Activated naive CD4-positive, alpha-beta T cell treated with anti-CD3 and anti-CD28 coated beads for 36 hours (primary cell): ENCODE results near the gene ANKRD28. TPM values are rescaled to one million over a fixed set of nuclear protein-coding genes. Genes with fewer than 3 reads are reported as not detected.

Experiments used
- CTCF ChIA-PET: fragments of 350-600 bp; sonication (Branson Sonifier 250); formaldehyde crosslinking; loops from one replicate; lab custom pipeline; 2021; ENCODE audit warnings: antibody characterized with exemption; lab: Charles Lee
- DNase-seq: peaks from one replicate; pipeline ENCODE4 v3.0.0-alpha.2; 2020
- H3K27ac Mint-ChIP-seq: one replicate; pipeline ENCODE4 v1.8.0; 2021; ENCODE audit warnings: mild to moderate bottlenecking, mixed read lengths
- H3K27me3 Mint-ChIP-seq: one replicate; pipeline ENCODE4 v1.8.0; 2021; ENCODE audit warnings: low read depth, mixed read lengths
- H3K36me3 Mint-ChIP-seq: one replicate; pipeline ENCODE4 v1.8.0; 2021; ENCODE audit warnings: low read depth, mixed read lengths
- H3K4me1 Mint-ChIP-seq: one replicate; pipeline ENCODE4 v1.8.0; 2021; ENCODE audit warnings: low read depth, mixed read lengths
- H3K4me3 Mint-ChIP-seq: one replicate; pipeline ENCODE4 v1.8.0; 2021; ENCODE audit warnings: mild to moderate bottlenecking, moderate library complexity, mixed read lengths
- H3K9me3 Mint-ChIP-seq: one replicate; pipeline ENCODE4 v1.8.0; 2021; ENCODE audit warnings: mixed read lengths
- intact Hi-C: fragments of 100-400 bp; cut with micrococcal nuclease; formaldehyde crosslinking; loops from one replicate; pipeline ENCODE4 v1.15.1; 2023
- total RNA-seq, 2 experiments: library from RNA; stranded (reverse); gene quantifications; one replicate each; pipeline ENCODE4 v1.2.3, GENCODE V29; 2021

Gene ANKRD28
- total RNA-seq, 2 experiments from 2014 or later: 21.4 to 23.6 TPM

- no peak for DNase-seq
- CTCF ChIA-PET: interaction anchor here (0.8 to 2.1 kb wide), 5 partner anchors 11 to 396 kb away, joined by 3 to 14 read pairs (median 3); no protein-coding TSS in a partner anchor
- Mint-ChIP-seq H3K27me3 (no peaks in the 10 kb centered on the region), H3K27ac (no peak overlapping the region), H3K36me3 (no peaks in the 10 kb centered on the region), H3K9me3 (no peaks in the 10 kb centered on the region), H3K4me1 (peaks cover 72% of the 10 kb centered on the region), H3K4me3 (no peak overlapping the region)
- intact Hi-C loops: no loop called here
Measured at GRCh38 chr3:15800780-15801179, 3.0 kb upstream of the ANKRD28 start.

GRCh38 chr3:15800327-15800726 lies 2.5 kb upstream of the ANKRD28 start:
- no peak overlapping the region for H3K27ac Mint-ChIP-seq
- H3K9me3 Mint-ChIP-seq: no peaks in the 10 kb centered on the region
- H3K27me3 Mint-ChIP-seq: no peaks in the 10 kb centered on the region
- H3K36me3 Mint-ChIP-seq: no peaks in the 10 kb centered on the region
- no peak for DNase-seq
- CTCF ChIA-PET: interaction anchor here (2.1 kb wide), 1 partner anchor 11 kb away, joined by 14 read pairs; no protein-coding TSS in a partner anchor
- peaks cover 72% of the 10 kb centered on the region for H3K4me1 Mint-ChIP-seq
- H3K4me3 Mint-ChIP-seq: no peak overlapping the region
- intact Hi-C loops: no loop called here

DNA sequence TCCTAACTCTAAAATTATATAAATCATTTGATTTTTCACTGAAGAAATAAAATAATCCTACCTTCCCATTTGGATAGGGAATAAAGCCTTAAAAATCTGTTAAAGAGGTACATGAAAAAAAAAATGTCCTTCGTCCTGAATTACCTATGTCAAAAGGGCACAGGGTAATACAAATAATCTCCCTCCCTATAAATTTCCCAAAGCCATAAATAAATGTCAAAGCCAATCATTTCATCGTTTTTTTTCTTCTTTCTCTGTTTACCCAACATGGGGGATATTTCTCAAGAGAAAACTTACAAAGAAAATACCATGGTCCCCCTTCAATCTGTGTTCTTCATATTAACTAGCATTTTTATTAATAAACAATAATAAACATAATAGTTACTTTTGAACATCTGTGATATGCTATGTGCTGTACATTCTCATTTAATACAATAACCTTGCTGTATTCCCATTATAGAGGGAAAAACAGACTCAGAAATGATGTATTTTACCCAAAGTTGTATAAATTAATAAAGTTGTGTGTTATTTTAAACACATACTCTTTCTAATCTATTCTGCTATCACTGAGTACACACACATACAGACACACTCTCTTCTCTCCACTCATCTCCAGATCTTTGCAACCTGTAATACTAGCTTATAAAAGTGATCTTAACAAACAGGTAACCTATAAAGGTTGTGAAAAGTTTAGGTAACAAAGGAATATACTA lies 910 bp upstream of the ANKRD28 start:
- peaks cover 71% of the 10 kb centered on the region for H3K4me1 Mint-ChIP-seq
- no peak overlapping the region for H3K27ac Mint-ChIP-seq
- no peak for DNase-seq
- intact Hi-C loops: loop anchor here (1.0 to 5.0 kb wide), 2 partner anchors 151 to 531 kb away; no protein-coding TSS in a partner anchor
- H3K4me3 Mint-ChIP-seq: no peak overlapping the region
- H3K27me3 Mint-ChIP-seq: no peaks in the 10 kb centered on the region
- CTCF ChIA-PET: interaction anchor here (0.6 kb wide), 1 partner anchor 66 kb away, joined by 3 read pairs; no protein-coding TSS in a partner anchor
- H3K36me3 Mint-ChIP-seq: peaks cover 2% of the 10 kb centered on the region
- no peaks in the 10 kb centered on the region for H3K9me3 Mint-ChIP-seq

DNA sequence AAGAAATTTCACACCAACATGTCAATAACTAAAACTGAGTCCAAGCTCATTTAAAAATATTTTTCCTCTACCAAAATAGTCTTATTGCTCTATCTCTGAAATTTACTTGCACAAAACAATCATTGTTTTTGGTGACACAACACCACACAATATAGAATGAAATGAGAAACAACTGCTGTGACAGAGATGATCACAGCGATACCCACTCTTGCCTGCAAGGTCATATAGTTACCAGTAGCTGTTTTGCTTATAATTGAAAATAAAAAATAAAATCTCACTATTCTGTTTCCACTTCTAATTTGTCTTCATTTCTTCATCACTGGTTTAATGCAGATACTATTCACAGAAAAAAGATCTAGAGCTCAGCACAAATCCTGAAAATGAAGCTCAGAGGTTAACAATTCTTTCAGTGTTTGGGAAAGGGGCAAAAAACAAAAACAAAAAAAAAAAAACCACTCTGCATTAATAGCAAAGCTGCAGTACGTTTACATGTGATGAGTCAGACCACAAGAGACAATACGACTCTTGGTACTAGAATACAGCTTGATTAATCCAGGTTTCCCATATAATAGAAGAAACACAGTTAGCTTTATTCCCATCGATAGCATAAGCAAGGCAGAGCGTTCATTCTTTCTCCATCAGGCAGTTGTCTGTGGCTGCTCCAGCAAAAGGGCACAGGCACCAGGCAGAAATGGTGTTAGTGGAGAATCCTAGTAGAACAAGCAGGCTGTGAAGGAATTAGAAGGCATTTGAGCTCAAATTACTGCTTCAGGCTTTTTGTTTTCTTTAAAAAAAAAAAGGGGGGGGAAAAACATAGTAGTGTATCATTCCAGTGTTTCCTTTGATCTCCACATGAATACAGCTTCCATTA lies 773 bp downstream of the ANKRD28 start:
- Mint-ChIP-seq H3K36me3 (peaks cover 7% of the 10 kb centered on the region), H3K4me1 (peaks cover 62% of the 10 kb centered on the region), H3K27me3 (no peaks in the 10 kb centered on the region), H3K9me3 (no peaks in the 10 kb centered on the region), H3K27ac (peak overlapping the region; percentile 39), H3K4me3 (peak overlapping the region; percentile 7)
- intact Hi-C loops: loop anchor here (1.0 to 5.0 kb wide), 5 partner anchors 22 to 530 kb away; no protein-coding TSS in a partner anchor
- CTCF ChIA-PET: interaction anchor here (0.6 to 1.7 kb wide), 4 partner anchors 11 to 1842 kb away, joined by 3 to 8 read pairs (median 4); no protein-coding TSS in a partner anchor
- DNase-seq: no peak

DNA sequence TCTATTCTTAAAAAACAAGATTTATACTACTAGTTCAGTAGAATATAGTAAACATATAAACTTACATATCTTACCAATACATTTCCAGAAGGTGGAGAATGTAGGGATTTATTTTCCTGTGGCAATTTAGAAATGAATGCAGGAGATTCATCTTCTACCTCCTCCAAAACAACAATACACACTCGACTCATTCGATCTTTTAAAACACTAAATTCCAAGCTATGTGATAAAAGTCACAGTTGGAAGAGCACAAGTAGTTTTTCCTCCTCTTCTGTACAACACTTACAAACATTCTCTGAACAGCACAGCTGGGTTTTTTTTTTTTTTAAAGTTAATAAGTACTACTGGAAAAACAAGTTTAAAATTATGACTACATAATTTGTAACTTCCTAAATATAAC lies 1.4 kb downstream of the ANKRD28 start:
- CTCF ChIA-PET: interaction anchor here (0.6 to 1.7 kb wide), 3 partner anchors 11 to 166 kb away, joined by 3 to 8 read pairs (median 6); no protein-coding TSS in a partner anchor
- H3K27me3 Mint-ChIP-seq: no peaks in the 10 kb centered on the region
- intact Hi-C loops: loop anchor here (1.0 to 5.0 kb wide), 3 partner anchors 27 to 529 kb away; no protein-coding TSS in a partner anchor
- no peak for DNase-seq
- H3K4me1 Mint-ChIP-seq: peaks cover 55% of the 10 kb centered on the region
- H3K9me3 Mint-ChIP-seq: no peaks in the 10 kb centered on the region
- peaks cover 13% of the 10 kb centered on the region for H3K36me3 Mint-ChIP-seq
- no peak overlapping the region for H3K4me3 Mint-ChIP-seq
- no peak overlapping the region for H3K27ac Mint-ChIP-seq

DNA sequence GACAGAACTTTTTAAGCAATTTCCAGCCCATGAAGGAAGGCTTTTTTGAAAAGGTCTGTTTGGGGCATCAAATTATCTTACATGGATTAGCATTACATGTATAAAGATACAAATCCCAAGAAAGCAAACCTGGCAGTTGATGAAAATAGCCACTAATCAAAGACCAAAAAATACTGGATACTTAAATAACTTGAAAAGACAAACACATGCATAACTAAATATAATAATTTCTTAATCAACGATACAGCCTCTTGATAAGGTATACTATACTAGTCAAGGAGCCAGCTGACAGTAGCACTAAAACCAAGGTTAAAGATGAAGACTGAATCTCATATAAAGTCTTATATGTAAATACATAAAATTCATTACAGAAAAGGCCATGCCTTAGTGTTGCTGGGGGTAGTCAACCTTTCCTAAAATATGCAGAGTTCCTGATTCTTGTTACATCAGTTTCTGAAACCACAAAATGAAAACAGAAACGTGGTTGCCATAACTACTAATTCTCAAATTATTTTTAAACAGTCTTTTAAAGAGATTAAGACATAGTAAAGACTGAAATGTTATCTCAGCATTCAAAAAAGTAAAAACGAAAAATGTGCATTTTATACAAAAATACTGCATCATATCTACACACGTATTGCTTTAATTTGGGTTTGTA lies 2.0 kb downstream of the ANKRD28 start:
- CTCF ChIA-PET: no interaction called here
- no peak overlapping the region for H3K4me3 Mint-ChIP-seq
- intact Hi-C loops: loop anchor here (1.0 to 5.0 kb wide), 3 partner anchors 26 to 528 kb away; no protein-coding TSS in a partner anchor

GRCh38 chr3:15794842-15795650 lies 2.7 kb downstream of the ANKRD28 start:
- H3K27me3 Mint-ChIP-seq: no peaks in the 10 kb centered on the region
- H3K27ac Mint-ChIP-seq: no peak overlapping the region
- no peak for DNase-seq
- CTCF ChIA-PET: no interaction called here
- peaks cover 16% of the 10 kb centered on the region for H3K36me3 Mint-ChIP-seq
- no peaks in the 10 kb centered on the region for H3K9me3 Mint-ChIP-seq
- H3K4me1 Mint-ChIP-seq: peaks cover 50% of the 10 kb centered on the region
- intact Hi-C loops: loop anchor here (5.0 kb wide), 1 partner anchor 528 kb away; no protein-coding TSS in a partner anchor
- no peak overlapping the region for H3K4me3 Mint-ChIP-seq

More for the DNA sequence above, 2.0 kb downstream of the ANKRD28 start:
- Mint-ChIP-seq H3K9me3 (no peaks in the 10 kb centered on the region), H3K27ac (no peak overlapping the region), H3K4me1 (peaks cover 51% of the 10 kb centered on the region), H3K36me3 (peaks cover 14% of the 10 kb centered on the region), H3K27me3 (no peaks in the 10 kb centered on the region)
- DNase-seq: no peak

GRCh38 chr3:15794303-15794771 lies 3.4 kb downstream of the ANKRD28 start:
- Mint-ChIP-seq H3K4me1 (peaks cover 46% of the 10 kb centered on the region), H3K9me3 (no peaks in the 10 kb centered on the region), H3K36me3 (peaks cover 16% of the 10 kb centered on the region), H3K27ac (no peak overlapping the region), H3K4me3 (no peak overlapping the region), H3K27me3 (no peaks in the 10 kb centered on the region)
- intact Hi-C loops: no loop called here
- no peak for DNase-seq
- CTCF ChIA-PET: no interaction called here

DNA sequence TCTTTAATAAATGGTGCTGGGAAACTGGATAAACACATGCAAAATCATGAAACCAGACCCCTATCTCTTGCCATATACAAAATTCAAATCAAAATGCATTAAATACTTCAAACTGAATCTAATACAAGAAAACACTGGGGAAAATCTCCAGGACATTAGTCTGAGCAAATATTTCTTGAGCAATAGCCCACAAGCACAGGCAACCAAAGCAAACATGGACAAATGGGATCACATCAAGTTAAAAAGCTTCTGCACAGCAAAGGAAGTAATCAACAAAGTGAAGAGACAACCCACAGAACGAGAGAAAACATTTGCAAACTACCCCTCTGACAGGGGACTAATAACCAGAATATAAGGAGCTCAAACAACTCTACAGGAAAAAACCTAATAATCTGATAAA lies 6.3 kb downstream of the ANKRD28 start:
- peaks cover 25% of the 10 kb centered on the region for H3K4me1 Mint-ChIP-seq
- intact Hi-C loops: no loop called here

DNA sequence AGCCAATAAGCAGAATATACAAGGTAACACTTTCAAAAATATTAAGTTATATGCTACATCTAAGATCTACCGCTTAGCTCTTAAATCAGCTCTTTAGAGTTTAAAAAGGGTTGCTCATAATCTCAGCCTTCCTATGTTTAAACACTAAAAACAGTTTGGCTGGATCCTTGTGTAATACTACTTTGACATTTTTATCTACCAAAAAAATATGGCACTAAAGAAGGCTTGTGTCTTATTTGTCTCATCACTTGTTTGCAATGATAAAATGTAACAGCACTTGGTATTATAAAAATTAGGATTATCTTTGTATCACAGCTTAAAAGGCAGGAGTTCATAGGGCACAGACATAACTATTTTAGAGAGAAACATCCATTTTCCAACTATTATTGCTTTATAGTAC lies 9.8 kb downstream of the ANKRD28 start:
- H3K27me3 Mint-ChIP-seq: no peaks in the 10 kb centered on the region
- H3K4me3 Mint-ChIP-seq: no peak overlapping the region
- CTCF ChIA-PET: interaction anchor here (0.6 kb wide), 1 partner anchor 114 kb away, joined by 4 read pairs; no protein-coding TSS in a partner anchor
- H3K4me1 Mint-ChIP-seq: peaks cover 10% of the 10 kb centered on the region
- no peak for DNase-seq
- no peaks in the 10 kb centered on the region for H3K9me3 Mint-ChIP-seq
- no peak overlapping the region for H3K27ac Mint-ChIP-seq
- intact Hi-C loops: no loop called here
- peaks cover 23% of the 10 kb centered on the region for H3K36me3 Mint-ChIP-seq

More for the DNA sequence above, 6.3 kb downstream of the ANKRD28 start:
- Mint-ChIP-seq H3K9me3 (no peaks in the 10 kb centered on the region), H3K4me3 (no peak overlapping the region), H3K27me3 (no peaks in the 10 kb centered on the region), H3K36me3 (peaks cover 20% of the 10 kb centered on the region), H3K27ac (no peak overlapping the region)
- CTCF ChIA-PET: no interaction called here
- DNase-seq: no peak

DNA sequence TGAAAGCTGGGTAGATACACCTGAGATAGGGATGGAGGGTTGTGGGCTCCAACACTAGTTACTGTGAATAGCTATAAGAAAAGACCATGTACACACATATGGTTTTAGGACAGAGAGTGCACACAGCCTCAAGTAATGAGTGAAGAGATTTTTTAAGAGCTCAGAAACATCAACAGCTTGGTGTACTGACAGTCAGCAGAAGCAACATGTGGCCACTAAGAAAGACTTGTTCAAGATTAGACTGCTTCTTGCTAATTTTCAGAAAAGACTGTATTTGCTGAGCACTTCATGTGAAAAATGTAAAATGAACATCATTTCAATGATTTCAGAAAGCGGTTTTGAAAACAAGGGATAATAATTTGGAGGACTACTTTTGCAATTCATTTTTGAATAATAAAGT lies 10.3 kb downstream of the ANKRD28 start:
- Mint-ChIP-seq H3K27me3 (no peaks in the 10 kb centered on the region), H3K9me3 (no peaks in the 10 kb centered on the region), H3K4me1 (peaks cover 12% of the 10 kb centered on the region), H3K36me3 (peaks cover 23% of the 10 kb centered on the region), H3K4me3 (no peak overlapping the region), H3K27ac (no peak overlapping the region)
- CTCF ChIA-PET: interaction anchor here (0.6 kb wide), 1 partner anchor 114 kb away, joined by 4 read pairs; no protein-coding TSS in a partner anchor
- DNase-seq: no peak
- intact Hi-C loops: no loop called here
